ENCODE data around the gene KLK1. TPM values are rescaled to one million over a fixed set of nuclear protein-coding genes. Genes with fewer than 3 reads are reported as not detected.

The KLK1 gene
- total RNA-seq, 1 experiment from 2014 or later, result not detected

DNA sequence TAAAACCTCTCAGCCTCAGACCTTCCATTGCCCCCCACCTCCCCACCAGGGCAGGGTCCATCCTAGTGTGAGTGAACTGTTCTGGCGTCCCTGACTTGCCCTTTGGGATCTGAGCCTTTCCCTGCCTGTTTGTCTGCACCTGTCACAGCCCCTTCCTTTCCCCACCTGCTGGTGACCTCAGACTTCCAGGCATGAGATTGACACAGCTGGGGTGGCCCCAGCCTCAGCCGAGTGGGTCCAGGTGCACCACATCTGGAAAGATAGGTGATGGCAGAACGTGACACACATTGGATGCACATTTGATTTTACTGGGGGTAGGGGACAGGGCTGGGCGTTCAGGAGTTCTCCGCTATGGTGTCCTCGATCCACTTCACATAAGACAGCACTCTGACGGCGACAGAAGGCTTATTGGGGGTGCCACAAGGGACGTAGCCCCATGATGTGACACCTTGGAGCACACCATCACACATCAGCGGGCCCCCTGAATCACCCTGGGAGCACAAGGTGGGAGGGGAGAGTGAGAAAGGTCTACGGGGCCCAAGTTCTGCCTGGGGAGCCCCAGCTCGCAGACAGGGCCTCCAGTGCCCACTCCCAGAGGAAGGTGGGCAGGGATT lies 4.6 kb downstream of the KLK1 start:
- Mint-ChIP-seq H3K36me3 (ENCODE audit: insufficient read depth, unreplicated experiment) (no peaks in the 10 kb centered on the region), H3K9me3 (ENCODE audit: low read depth, unreplicated experiment) (no peaks in the 10 kb centered on the region), H3K27me3 (ENCODE audit: unreplicated experiment) (peaks cover 100% of the 10 kb centered on the region), H3K27ac (ENCODE audit: unreplicated experiment) (no peak overlapping the region), H3K4me1 (ENCODE audit: low read depth, unreplicated experiment) (peaks cover 19% of the 10 kb centered on the region), H3K4me3 (ENCODE audit: low read depth, unreplicated experiment) (peak overlapping the region; percentile 39)
- CTCF ChIA-PET, result no interaction called here
- TF ChIP-seq, protein P1, sequence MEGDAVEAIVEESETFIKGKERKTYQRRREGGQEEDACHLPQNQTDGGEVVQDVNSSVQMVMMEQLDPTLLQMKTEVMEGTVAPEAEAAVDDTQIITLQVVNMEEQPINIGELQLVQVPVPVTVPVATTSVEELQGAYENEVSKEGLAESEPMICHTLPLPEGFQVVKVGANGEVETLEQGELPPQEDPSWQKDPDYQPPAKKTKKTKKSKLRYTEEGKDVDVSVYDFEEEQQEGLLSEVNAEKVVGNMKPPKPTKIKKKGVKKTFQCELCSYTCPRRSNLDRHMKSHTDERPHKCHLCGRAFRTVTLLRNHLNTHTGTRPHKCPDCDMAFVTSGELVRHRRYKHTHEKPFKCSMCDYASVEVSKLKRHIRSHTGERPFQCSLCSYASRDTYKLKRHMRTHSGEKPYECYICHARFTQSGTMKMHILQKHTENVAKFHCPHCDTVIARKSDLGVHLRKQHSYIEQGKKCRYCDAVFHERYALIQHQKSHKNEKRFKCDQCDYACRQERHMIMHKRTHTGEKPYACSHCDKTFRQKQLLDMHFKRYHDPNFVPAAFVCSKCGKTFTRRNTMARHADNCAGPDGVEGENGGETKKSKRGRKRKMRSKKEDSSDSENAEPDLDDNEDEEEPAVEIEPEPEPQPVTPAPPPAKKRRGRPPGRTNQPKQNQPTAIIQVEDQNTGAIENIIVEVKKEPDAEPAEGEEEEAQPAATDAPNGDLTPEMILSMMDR (IDR thresholded peaks at IDR 0.05; ENCODE audit: unreplicated experiment), result no peak
- intact Hi-C loops (cut with micrococcal nuclease; ENCODE audit: unreplicated experiment), result no loop called here
- no TSS peak for BruUV-seq (replicated peaks)
- DNase-seq, result no peak

DNA sequence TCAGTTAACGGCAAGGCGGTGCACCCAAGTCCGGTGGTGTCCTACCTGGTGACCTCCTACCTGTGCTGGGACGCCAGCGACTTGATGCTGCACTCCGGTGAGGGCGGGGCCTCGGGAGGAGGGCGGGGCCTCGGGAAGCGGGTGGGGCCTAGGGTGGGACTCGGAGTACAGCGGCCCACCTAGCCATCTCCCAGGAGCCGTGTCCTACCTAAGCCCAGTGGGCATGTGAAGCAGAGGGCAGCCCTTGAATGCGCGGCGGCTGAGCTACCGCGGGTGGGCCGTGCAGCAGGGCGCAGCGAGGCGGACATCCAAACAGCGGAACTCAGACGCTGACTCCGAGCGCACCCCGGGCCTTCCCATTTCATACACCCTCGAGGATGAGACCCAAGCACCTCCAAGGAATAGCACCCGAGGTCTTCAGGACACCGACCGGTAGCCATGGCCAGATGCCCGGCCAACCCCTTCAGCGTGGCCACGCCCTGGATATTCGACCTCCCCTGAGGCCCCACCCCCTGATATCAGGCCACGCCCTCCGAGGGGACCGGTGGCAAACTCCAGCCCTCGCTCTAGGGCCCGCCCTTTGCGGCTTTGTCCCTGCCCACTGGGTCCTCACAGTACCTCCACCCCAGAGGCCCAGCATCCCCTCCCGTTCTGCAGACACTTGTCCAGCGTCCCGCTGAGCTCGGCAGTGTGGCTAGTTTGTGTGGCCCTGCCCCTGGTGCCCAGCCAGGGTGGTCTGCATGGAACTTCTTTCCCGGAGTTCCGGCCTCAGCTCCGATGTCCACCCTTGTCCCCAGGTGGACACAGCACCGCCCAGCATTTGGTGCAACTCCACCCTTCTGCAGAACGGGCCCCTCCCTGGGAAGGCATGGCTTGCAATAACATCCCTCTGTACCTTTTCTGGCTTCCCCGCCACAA lies 5.4 kb downstream of the KLK1 start:
- BruUV-seq (replicated peaks), result no TSS peak
- intact Hi-C loops (cut with micrococcal nuclease; ENCODE audit: unreplicated experiment), result no loop called here
- peak; percentile 72 for DNase-seq
- Mint-ChIP-seq H3K9me3 (ENCODE audit: low read depth, unreplicated experiment) (no peaks in the 10 kb centered on the region), H3K27me3 (ENCODE audit: unreplicated experiment) (peaks cover 98% of the 10 kb centered on the region), H3K27ac (ENCODE audit: unreplicated experiment) (no peak overlapping the region), H3K36me3 (ENCODE audit: insufficient read depth, unreplicated experiment) (no peaks in the 10 kb centered on the region), H3K4me3 (ENCODE audit: low read depth, unreplicated experiment) (peak overlapping the region; percentile 39), H3K4me1 (ENCODE audit: low read depth, unreplicated experiment) (peaks cover 19% of the 10 kb centered on the region)
- CTCF ChIA-PET, result no interaction called here
- TF ChIP-seq, protein P1 (IDR thresholded peaks at IDR 0.05; ENCODE audit: unreplicated experiment), result no peak

DNA sequence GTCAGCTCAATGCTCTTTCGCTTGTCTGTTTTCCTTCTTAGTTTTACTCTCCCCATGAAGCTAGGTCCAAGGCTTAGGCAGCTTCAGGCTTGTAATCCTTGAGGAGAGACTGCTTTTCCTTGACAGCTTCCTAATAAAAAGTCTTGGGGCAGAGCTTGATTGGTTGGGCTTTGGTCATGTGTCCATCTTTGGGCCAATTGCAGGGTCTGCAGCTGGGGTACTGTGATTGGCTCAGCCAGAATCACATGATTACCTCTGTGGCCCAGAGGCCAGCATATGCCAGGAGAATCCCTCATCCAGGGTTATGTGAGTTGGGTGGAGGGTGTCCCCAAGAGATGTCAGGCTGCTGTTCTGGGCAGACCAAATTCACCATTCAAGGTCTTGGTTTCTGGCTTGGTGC lies 8.1 kb downstream of the KLK1 start:
- Mint-ChIP-seq H3K4me3 (ENCODE audit: low read depth, unreplicated experiment) (no peak overlapping the region), H3K36me3 (ENCODE audit: insufficient read depth, unreplicated experiment) (no peaks in the 10 kb centered on the region), H3K27me3 (ENCODE audit: unreplicated experiment) (peaks cover 90% of the 10 kb centered on the region), H3K4me1 (ENCODE audit: low read depth, unreplicated experiment) (peaks cover 7% of the 10 kb centered on the region), H3K9me3 (ENCODE audit: low read depth, unreplicated experiment) (peaks cover 2% of the 10 kb centered on the region), H3K27ac (ENCODE audit: unreplicated experiment) (no peak overlapping the region)
- TF ChIP-seq, protein P1 (IDR thresholded peaks at IDR 0.05; ENCODE audit: unreplicated experiment), result no peak
- no TSS peak for BruUV-seq (replicated peaks)
- CTCF ChIA-PET, result interaction anchor here (1.3 kb wide), 1 partner anchor 9 kb away, joined by 4 read pairs; no protein-coding TSS in a partner anchor
- no peak for DNase-seq
- intact Hi-C loops (cut with micrococcal nuclease; ENCODE audit: unreplicated experiment), result no loop called here

DNA sequence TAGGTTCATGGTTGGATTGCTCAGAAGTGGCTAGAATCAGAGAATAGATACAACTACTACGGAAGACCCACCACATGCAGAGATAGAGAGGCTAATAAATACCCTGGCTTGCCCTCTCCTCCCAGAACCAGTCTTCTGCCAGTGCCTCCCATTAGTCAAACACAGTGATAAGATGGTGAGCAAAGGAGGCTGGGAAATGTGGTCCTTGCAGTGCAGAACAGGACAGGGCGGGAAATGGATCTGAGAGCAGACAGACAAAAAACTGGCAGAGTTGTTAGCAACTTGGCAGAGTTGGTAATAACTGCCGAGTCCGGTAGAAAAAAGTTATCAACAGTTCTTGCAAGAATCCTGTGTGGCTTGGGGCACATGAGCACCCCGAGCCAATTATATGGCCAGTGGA lies 8.7 kb downstream of the KLK1 start:
- Mint-ChIP-seq H3K4me1 (ENCODE audit: low read depth, unreplicated experiment) (peaks cover under 1% of the 10 kb centered on the region), H3K4me3 (ENCODE audit: low read depth, unreplicated experiment) (no peak overlapping the region), H3K9me3 (ENCODE audit: low read depth, unreplicated experiment) (peaks cover 4% of the 10 kb centered on the region), H3K27me3 (ENCODE audit: unreplicated experiment) (peaks cover 90% of the 10 kb centered on the region), H3K36me3 (ENCODE audit: insufficient read depth, unreplicated experiment) (no peaks in the 10 kb centered on the region), H3K27ac (ENCODE audit: unreplicated experiment) (no peak overlapping the region)
- CTCF ChIA-PET, result interaction anchor here (0.6 to 1.3 kb wide), 2 partner anchors 10 to 415 kb away, joined by 4 read pairs; no protein-coding TSS in a partner anchor
- TF ChIP-seq, protein P1 (IDR thresholded peaks at IDR 0.05; ENCODE audit: unreplicated experiment), result no peak
- no peak for DNase-seq
- intact Hi-C loops (cut with micrococcal nuclease; ENCODE audit: unreplicated experiment), result no loop called here
- BruUV-seq (replicated peaks), result no TSS peak

Data from Calu3 (cell line).